Stimulated activated effector memory CD8-positive, alpha-beta T cell treated with anti-CD3 and anti-CD28 coated beads, Interleukin-12 subunit alpha, Interleukin-12 subunit beta, amount 100 ng/mL, for 72 hours (primary cell): ENCODE results near the gene TEX10.
"Not testable (repeated sequence)": the region's sequence is repeated elsewhere in the genome, so short reads cannot be mapped to it uniquely, and the experiment has no call there.

ENCODE experiments used
- ATAC-seq: fragments of 150-1000 bp; cut with Tn5 transposase; 2 replicates; pipeline ENCODE4 v1.10.0; 2021
- DNase-seq, 2 donors: peaks; one replicate each; pipeline ENCODE4 v3.0.0; 2021 to 2022; ENCODE audit warnings: low spot score in 2 of 2
- H3K27ac Mint-ChIP-seq: one replicate; pipeline ENCODE4 v1.8.0; 2022; ENCODE audit warnings: mild to moderate bottlenecking, mixed read lengths
- H3K36me3 Mint-ChIP-seq: one replicate; pipeline ENCODE4 v1.8.0; 2022; ENCODE audit warnings: mild to moderate bottlenecking, mixed read lengths
- H3K4me1 Mint-ChIP-seq: one replicate; pipeline ENCODE4 v1.8.0; 2022; ENCODE audit warnings: mixed read lengths
- H3K4me3 Mint-ChIP-seq: one replicate; pipeline ENCODE4 v1.8.0; 2022; ENCODE audit warnings: mild to moderate bottlenecking, mixed read lengths
- H3K9me3 Mint-ChIP-seq: one replicate; pipeline ENCODE4 v1.8.0; 2022; ENCODE audit warnings: mixed read lengths

Gene TEX10

DNA sequence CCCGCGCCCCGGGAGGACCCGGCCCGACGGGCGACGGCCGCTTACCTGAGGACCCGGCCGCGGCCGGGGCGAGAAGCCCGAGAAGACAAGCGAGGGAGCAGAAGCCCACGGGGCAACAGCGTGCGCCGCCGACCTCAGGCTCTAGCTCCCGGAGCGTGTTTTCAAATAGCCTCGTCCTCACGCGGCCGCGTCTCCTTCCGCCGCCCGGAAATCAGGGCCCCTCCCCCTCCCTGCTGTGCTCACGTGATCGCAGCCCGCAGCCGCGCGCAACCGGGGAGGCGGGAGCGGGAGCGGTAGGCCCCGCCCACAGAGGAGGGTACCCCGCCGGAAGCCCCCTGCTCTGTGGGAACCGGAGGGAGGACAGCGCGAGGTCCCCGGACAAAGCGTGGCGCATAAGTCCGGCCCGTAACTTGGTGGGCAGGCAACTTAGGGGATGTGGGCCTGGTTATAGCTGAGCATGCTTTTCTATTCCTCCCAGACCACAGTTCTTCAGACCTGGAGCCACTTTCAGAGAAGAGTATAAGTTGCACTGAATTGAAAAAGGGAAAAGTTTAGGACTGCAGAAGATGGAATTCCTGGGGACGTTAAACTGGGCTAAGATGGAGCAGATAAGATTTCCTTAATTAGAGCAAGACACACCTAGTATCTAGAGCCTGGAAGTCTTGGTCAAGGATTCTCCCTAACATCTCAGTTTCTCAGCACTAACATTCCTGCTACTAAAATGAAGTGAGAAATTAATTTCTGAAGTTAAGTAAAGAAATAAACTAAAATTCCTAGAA is at the start of gene TEX10:
Gene TEX10 (minus strand): TSS at position 216 of the 779 bp plus-strand sequence. CDS start 3,579 bp downstream, outside the sequence.
- Mint-ChIP-seq H3K4me1 (peaks cover 50% of the 10 kb centered on the region), H3K4me3 (peak within 1 kb of the TSS; percentile 94), H3K9me3 (no peaks in the 10 kb centered on the region)

DNA sequence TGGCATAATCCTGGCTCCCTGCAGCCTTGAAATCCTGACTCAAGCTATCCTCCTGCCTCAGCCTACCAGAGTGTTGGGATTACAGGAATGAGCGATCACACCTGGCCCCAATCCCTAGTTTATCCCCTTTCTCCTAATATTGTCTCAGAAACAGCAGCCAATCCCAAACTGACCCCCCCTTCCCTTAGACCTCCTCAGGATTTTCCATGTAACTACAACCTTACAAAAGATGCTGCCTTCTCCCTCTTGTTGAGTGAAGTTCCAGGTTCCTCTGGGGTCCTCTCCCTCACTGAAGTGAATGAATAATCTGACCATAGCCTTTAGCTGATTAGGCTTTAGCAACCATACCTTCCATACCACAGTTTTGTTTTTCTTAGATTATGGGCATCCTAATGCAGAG is 48.3 kb upstream of the TEX10 start:
- Mint-ChIP-seq H3K27ac (no peak overlapping the region), H3K4me1 (no peaks in the 10 kb centered on the region), H3K4me3 (no peak overlapping the region), H3K36me3 (no peaks in the 10 kb centered on the region), H3K9me3 (no peaks in the 10 kb centered on the region)
- ATAC-seq (no peak), DNase-seq (no peak)

More for the DNA sequence above, at the start of gene TEX10:
- Mint-ChIP-seq H3K36me3 (peaks cover 30% of the 10 kb centered on the region), H3K27ac (peak within 1 kb of the TSS; percentile 94)
- ATAC-seq (peak; percentile 89), DNase-seq (peak; percentile 87 to 96)

- DNase-seq (no peak), ATAC-seq (no peak)
- no peaks in the 10 kb centered on the region for H3K4me1 Mint-ChIP-seq
- no peaks in the 10 kb centered on the region for H3K36me3 Mint-ChIP-seq
- H3K27ac Mint-ChIP-seq, result no peak overlapping the region
- no peak overlapping the region for H3K4me3 Mint-ChIP-seq
- no peaks in the 10 kb centered on the region for H3K9me3 Mint-ChIP-seq
These were observed 45.0 kb upstream of the TEX10 start for GRCh38 chr9:100397529-100398266.

GRCh38 chr9:100396769-100397168 is 44.0 kb upstream of the TEX10 start:
- H3K4me3 Mint-ChIP-seq, result no peak overlapping the region
- H3K4me1 Mint-ChIP-seq, result no peaks in the 10 kb centered on the region
- no peaks in the 10 kb centered on the region for H3K36me3 Mint-ChIP-seq

DNA sequence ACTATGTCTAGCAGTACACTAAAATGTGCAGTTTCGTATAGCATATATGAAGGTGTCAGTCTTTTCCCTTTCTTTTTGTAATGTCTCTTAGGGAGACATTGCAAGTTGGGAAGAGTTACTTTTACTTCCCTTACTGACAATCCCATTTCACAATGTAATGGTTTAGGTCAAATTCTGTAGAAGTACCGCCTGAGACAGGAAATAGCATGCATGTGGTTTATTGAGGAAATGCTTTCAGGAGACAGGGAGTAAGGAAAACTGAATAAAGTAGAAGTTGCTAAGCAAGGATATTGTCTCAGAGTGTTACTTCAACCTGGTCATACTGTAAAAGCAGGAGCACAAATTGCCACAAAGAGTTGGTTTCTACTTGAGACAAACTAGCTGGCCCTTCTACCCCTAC is 42.1 kb upstream of the TEX10 start:
- Mint-ChIP-seq H3K36me3 (no peaks in the 10 kb centered on the region), H3K4me1 (no peaks in the 10 kb centered on the region), H3K27ac (no peak overlapping the region), H3K4me3 (no peak overlapping the region), H3K9me3 (no peaks in the 10 kb centered on the region)
- DNase-seq (no peak), ATAC-seq (no peak)

More at GRCh38 chr9:100396769-100397168, 44.0 kb upstream of the TEX10 start:
- no peak overlapping the region for H3K27ac Mint-ChIP-seq
- H3K9me3 Mint-ChIP-seq, result no peaks in the 10 kb centered on the region
- ATAC-seq (no peak), DNase-seq (no peak)

GRCh38 chr9:100394032-100394695 is 41.4 kb upstream of the TEX10 start:
- Mint-ChIP-seq H3K4me3 (no peak overlapping the region), H3K27ac (no peak overlapping the region), H3K9me3 (no peaks in the 10 kb centered on the region), H3K4me1 (no peaks in the 10 kb centered on the region), H3K36me3 (no peaks in the 10 kb centered on the region)
- no peak for DNase-seq
- ATAC-seq, result no peak

- not testable (repeated sequence) for H3K27ac Mint-ChIP-seq, DNase-seq, ATAC-seq, H3K36me3 Mint-ChIP-seq, H3K4me3 Mint-ChIP-seq, H3K9me3 Mint-ChIP-seq, H3K4me1 Mint-ChIP-seq
These were observed 40.2 kb upstream of the TEX10 start for GRCh38 chr9:100392989-100393388.

DNA sequence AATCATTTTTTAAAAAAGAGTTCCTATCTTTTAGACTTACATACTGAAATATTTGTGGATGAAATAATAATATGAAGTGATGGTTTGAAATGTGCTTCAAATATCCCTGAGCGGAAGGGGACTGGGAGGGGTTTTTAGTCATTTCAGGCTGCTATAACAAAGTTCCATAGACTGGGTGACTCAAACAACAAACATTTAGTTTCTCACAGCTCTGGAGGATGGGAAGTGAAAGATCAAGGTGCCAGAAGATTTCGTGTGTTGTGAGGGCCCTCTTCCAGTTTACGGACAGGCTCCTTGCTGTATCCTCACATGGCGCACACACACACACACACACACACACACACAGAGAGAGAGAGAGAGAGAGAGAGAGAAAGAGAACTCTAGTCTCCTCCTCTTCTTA is 27.1 kb upstream of the TEX10 start:
- no peaks in the 10 kb centered on the region for H3K9me3 Mint-ChIP-seq
- no peak overlapping the region for H3K27ac Mint-ChIP-seq
- ATAC-seq (no peak), DNase-seq (no peak)
- H3K4me3 Mint-ChIP-seq, result no peak overlapping the region
- no peaks in the 10 kb centered on the region for H3K36me3 Mint-ChIP-seq
- no peaks in the 10 kb centered on the region for H3K4me1 Mint-ChIP-seq

- Mint-ChIP-seq H3K4me3 (no peak overlapping the region), H3K4me1 (no peaks in the 10 kb centered on the region), H3K27ac (no peak overlapping the region), H3K36me3 (no peaks in the 10 kb centered on the region), H3K9me3 (no peaks in the 10 kb centered on the region)
- no peak for DNase-seq
- no peak for ATAC-seq
These were observed 24.3 kb upstream of the TEX10 start for GRCh38 chr9:100377015-100377414.

DNA sequence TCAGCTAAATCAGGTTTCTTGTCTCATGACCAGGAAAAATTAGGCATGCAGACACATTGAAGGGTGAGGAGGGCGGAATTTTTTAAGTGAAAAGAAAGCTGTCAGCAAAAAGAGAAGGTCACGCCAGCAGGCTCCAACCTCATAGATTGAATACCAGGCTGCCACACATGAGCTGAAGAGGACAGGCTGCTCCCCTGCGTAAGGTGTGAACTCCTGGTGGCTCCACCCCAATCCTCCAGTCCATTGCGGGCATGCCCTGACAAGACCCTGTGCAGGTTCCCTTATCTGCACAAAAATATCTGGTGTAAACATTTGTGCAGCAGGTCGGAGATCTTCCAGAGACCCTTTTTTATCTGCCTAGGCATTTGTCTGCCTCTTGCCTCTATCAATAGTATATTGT is 22.9 kb upstream of the TEX10 start:
- Mint-ChIP-seq H3K27ac (no peak overlapping the region), H3K4me3 (no peak overlapping the region), H3K36me3 (no peaks in the 10 kb centered on the region), H3K4me1 (no peaks in the 10 kb centered on the region), H3K9me3 (no peaks in the 10 kb centered on the region)
- ATAC-seq (no peak), DNase-seq (no peak)

GRCh38 chr9:100372648-100373047 is 19.9 kb upstream of the TEX10 start:
- Mint-ChIP-seq H3K4me3 (no peak overlapping the region), H3K27ac (no peak overlapping the region), H3K36me3 (no peaks in the 10 kb centered on the region), H3K9me3 (no peaks in the 10 kb centered on the region), H3K4me1 (no peaks in the 10 kb centered on the region)
- ATAC-seq (no peak), DNase-seq (no peak)

DNA sequence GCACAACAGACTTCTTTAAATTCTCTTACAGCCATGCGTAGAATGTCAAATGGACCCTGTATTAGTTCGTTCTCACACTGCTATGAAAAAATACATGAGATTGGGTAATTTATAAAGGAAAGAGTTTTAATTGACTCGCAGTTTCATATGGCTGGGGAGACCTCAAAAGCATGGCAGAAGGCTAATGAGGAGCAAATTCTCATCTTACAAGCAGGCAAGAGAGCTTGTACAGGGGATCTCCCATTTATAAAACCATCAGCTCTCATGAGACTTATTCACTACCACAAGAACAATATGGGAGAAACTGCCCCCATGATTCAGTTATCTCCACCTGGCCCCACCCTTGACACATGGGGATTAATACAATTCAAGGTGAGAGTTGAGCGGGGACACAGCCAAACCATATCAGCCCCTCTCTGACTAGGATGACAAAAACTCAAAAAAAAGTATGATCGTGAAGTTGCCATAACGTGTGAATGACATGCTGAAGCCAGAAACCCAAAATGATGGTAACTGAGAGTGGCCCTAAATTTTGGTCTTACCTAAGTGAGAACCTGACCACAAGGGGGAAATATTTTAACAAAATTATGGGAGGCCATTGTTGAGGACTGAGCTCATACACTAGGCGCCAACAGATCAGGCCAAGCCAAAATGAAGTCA is 17.5 kb upstream of the TEX10 start:
- Mint-ChIP-seq H3K27ac (no peak overlapping the region), H3K36me3 (no peaks in the 10 kb centered on the region), H3K4me3 (no peak overlapping the region), H3K9me3 (no peaks in the 10 kb centered on the region), H3K4me1 (no peaks in the 10 kb centered on the region)
- ATAC-seq (no peak), DNase-seq (no peak)

DNA sequence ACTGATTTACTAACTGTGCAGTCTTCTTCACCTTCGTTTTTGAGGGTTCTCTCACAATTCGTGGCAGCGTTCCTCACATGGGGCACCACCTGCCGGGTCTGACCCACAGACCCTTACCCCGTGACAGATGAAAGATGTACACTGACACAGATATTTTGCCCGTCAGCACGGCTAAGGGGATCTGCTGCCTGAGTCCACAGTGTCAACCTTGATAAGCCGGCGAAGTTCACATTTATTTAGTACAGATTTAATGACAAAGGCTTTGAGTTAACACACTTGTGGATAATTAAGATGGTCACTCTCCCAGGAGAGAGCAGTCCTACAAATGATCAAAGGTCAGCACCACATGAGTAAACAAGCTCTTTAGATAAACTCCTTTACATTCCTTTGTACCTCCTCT is 15.9 kb upstream of the TEX10 start:
- H3K9me3 Mint-ChIP-seq, result no peaks in the 10 kb centered on the region
- H3K27ac Mint-ChIP-seq, result no peak overlapping the region
- no peak overlapping the region for H3K4me3 Mint-ChIP-seq
- no peaks in the 10 kb centered on the region for H3K36me3 Mint-ChIP-seq
- no peaks in the 10 kb centered on the region for H3K4me1 Mint-ChIP-seq
- DNase-seq (no peak), ATAC-seq (no peak)

DNA sequence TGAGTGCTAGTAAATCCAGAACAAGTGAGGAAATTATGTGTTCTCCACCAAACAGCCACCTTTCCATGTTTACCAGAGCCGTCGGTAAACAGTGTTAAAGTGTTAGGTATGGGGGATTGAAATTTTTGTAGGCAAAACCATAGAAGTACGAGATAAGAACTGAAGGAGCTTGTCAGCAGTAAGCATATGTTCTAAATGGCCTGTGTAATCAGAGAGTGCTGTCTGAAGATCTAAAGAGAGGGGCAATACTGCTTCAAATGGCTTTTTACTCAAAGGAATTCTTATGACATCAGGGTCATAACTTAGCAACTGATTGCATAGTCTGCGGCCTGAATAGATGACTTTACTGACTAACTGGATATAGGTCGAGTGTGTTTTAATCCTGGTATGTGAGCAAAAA is 13.4 kb upstream of the TEX10 start:
- Mint-ChIP-seq H3K4me1 (no peaks in the 10 kb centered on the region), H3K36me3 (no peaks in the 10 kb centered on the region), H3K4me3 (no peak overlapping the region), H3K27ac (no peak overlapping the region), H3K9me3 (no peaks in the 10 kb centered on the region)
- ATAC-seq (no peak), DNase-seq (no peak)

DNA sequence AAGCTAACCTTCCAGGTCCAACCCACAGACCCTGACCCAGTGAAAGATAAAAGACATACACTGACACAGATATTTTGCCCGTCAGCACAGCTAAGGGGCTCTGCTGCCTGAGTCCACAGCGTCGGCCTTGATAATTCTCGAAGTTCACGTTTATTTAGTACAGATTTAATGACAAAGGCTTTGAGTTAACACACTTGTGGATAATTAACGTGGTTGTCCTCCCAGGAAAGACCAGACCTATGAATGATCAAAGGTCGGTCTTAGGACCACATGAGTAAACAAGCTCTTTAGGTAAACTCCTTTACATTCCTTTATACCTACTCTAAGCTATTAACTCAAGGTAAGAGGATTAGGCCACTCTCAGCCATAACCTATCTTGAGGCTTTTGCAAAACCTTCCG is 11.3 kb upstream of the TEX10 start:
- no peaks in the 10 kb centered on the region for H3K36me3 Mint-ChIP-seq

More for the DNA sequence above, 11.3 kb upstream of the TEX10 start:
- Mint-ChIP-seq H3K27ac (no peak overlapping the region), H3K9me3 (no peaks in the 10 kb centered on the region), H3K4me1 (no peaks in the 10 kb centered on the region), H3K4me3 (no peak overlapping the region)
- DNase-seq (no peak), ATAC-seq (no peak)
